OCI-LY7 (cell line): ENCODE results near the gene ZNF850. TPM values are rescaled to one million over a fixed set of nuclear protein-coding genes. Genes with fewer than 3 reads are reported as not detected.

Experiments
- Bru-seq: library from RNA; stranded (reverse); fragments of 400-500 nt; gene quantifications from one replicate; lab custom pipeline; 2021; lab: Mats Ljungman, UMichigan
- BruChase-seq, 2 experiments: library from RNA; stranded (reverse); fragments of 400-500 nt; gene quantifications; one replicate each; lab custom pipeline; 2021; lab: Mats Ljungman, UMichigan
- BruUV-seq: library from RNA; stranded (reverse); fragments of 400-500 nt; replicated peaks from 2 replicates; lab custom pipeline; 2021; lab: Mats Ljungman, UMichigan
- CTCF ChIA-PET: fragments of 300-600 bp; sonication (Branson Sonifier 250); formaldehyde crosslinking; loops from one replicate; lab custom pipeline; 2022; ENCODE audit warnings: antibody characterized with exemption; ENCODE audit not compliant: unreplicated experiment; lab: Charles Lee
- POLR2A ChIA-PET: fragments of 300-600 bp; sonication (Branson Sonifier 250); formaldehyde crosslinking; loops from one replicate; lab custom pipeline; 2022; ENCODE audit warnings: antibody characterized with exemption; lab: Charles Lee
- DNase-seq: peaks from one replicate; pipeline ENCODE4 v3.0.0-alpha.2; 2015; ENCODE audit warnings: low spot score
- H2AFZ ChIP-seq: fragments of 200-600 bp; sonication (generic), shearing (Covaris generic); 2 replicates; pipeline ENCODE4 v1.6.1; 2014; ENCODE audit warnings: mild to moderate bottlenecking, antibody characterized with exemption, low read length, moderate library complexity
- H3K27ac ChIP-seq: fragments of 200-600 bp; sonication (generic); 2 replicates; pipeline ENCODE4 v1.5.1; 2014; ENCODE audit warnings: mixed run types, low read depth, mild to moderate bottlenecking, moderate library complexity, low read length, inconsistent platforms; ENCODE audit not compliant: poor library complexity, severe bottlenecking
- H3K36me3 ChIP-seq: fragments of 200-600 bp; sonication (generic); 2 replicates; pipeline ENCODE4 v1.6.1; 2014; ENCODE audit warnings: mild to moderate bottlenecking, antibody characterized with exemption, low read length, moderate library complexity, mixed read lengths; ENCODE audit not compliant: insufficient read depth
- H3K4me1 ChIP-seq: fragments of 200-600 bp; sonication (generic); 2 replicates; pipeline ENCODE4 v1.5.1; 2014; ENCODE audit warnings: mild to moderate bottlenecking, low read length; ENCODE audit not compliant: insufficient read depth, poor library complexity, severe bottlenecking
- H3K4me2 ChIP-seq: fragments of 200-600 bp; sonication (generic); 2 replicates; pipeline ENCODE4 v1.6.1; 2014; ENCODE audit warnings: mild to moderate bottlenecking, low read length
- H3K4me3 ChIP-seq: fragments of 200-600 bp; sonication (generic); 2 replicates; pipeline ENCODE4 v1.5.1; 2014; ENCODE audit warnings: mild to moderate bottlenecking, low read depth, low read length; ENCODE audit not compliant: poor library complexity, severe bottlenecking
- H3K79me2 ChIP-seq: fragments of 200-600 bp; sonication (generic); 2 replicates; pipeline ENCODE4 v1.6.1; 2016; ENCODE audit warnings: low read depth, mild to moderate bottlenecking, low read length, moderate library complexity, mixed read lengths; ENCODE audit not compliant: insufficient read depth
- H3K9me2 ChIP-seq: fragments of 200-600 bp; sonication (generic); 2 replicates; pipeline ENCODE4 v1.6.1; 2016; ENCODE audit warnings: mild to moderate bottlenecking, low read length, mixed read lengths; ENCODE audit not compliant: insufficient read depth
- H3K9me3 ChIP-seq: fragments of 200-600 bp; sonication (generic); 2 replicates; pipeline ENCODE4 v1.6.1; 2014; ENCODE audit warnings: mild to moderate bottlenecking, mixed run types, low read length, mixed read lengths
- H4K20me1 ChIP-seq: fragments of 200-600 bp; sonication (generic); 2 replicates; pipeline ENCODE4 v1.6.1; 2014; ENCODE audit warnings: mild to moderate bottlenecking, antibody characterized with exemption, low read length, moderate library complexity, mixed read lengths; ENCODE audit not compliant: insufficient read depth
- CTCF ChIP-seq: fragments of 200-600 bp; sonication (generic); conservative IDR thresholded peaks from 2 replicates; pipeline ENCODE4 v1.5.1; 2014; ENCODE audit warnings: mild to moderate bottlenecking, antibody characterized with exemption, low read length, moderate library complexity, mixed read lengths
- EZH2phosphoT487 ChIP-seq: fragments of 200-600 bp; sonication (generic); IDR thresholded peaks from 2 replicates; pipeline ENCODE4 v1.6.1; 2018; ENCODE audit warnings: low read depth, borderline replicate concordance, mild to moderate bottlenecking, mixed run types, antibody characterized with exemption, low read length, moderate library complexity, mixed read lengths
- intact Hi-C: fragments of 100-400 bp; cut with micrococcal nuclease; formaldehyde crosslinking; loops from one replicate; pipeline ENCODE4 v1.10.0; 2022; ENCODE audit not compliant: unreplicated experiment
- long read RNA-seq: library from polyadenylated mRNA; stranded (forward); transcript quantifications from one replicate; pipeline ENCODE4 v2.0.0, GENCODE V29; 2022
- total RNA-seq, 2 experiments: library from RNA; depleted of rRNA in 1 of 2; stranded (reverse); fragments of >200 nt in 1 of 2; shearing (Covaris generic) in 1 of 2; gene quantifications; 2 replicates each; pipeline ENCODE4 v1.2.3, GENCODE V29; 2014 to 2022

Gene ZNF850
- total RNA-seq (2014; rRNA removed; shearing (Covaris generic)) (3.1 and 10.6 TPM in 2 replicates), total RNA-seq (2022) (8.4 and 9.5 TPM in 2 replicates), Bru-seq, nascent RNA (percentile 58 among the genes with signal in this experiment), BruChase-seq, experiment 1, labeled RNA remaining after a 6-hour chase (percentile 55 among the genes with signal in this experiment), BruChase-seq, experiment 2, labeled RNA remaining after a 2-hour chase (percentile 60 among the genes with signal in this experiment)
- long read RNA-seq, partial matches to known transcripts = 0 of 2 reads
- long read RNA-seq, other reads (novel, unspliced or antisense) = 2 of 2 reads

GRCh38 chr19:36772311-36773222, at the start of gene ZNF850:
TSS of gene ZNF850 (minus strand) at chr19:36772807. CDS start at chr19:36762606, 10,201 bp downstream.
- BruUV-seq = TSS peak; percentile 76
- Histone ChIP-seq H2AFZ (peak within 1 kb of the TSS; percentile 97), H3K4me1 (peaks cover 10% of the 10 kb centered on the region), H3K36me3 (peaks cover 28% of the 10 kb centered on the region), H4K20me1 (no peaks in the 10 kb centered on the region), H3K4me2 (peak within 1 kb of the TSS; percentile 67), H3K9me3 (peaks cover 31% of the 10 kb centered on the region; the same call in 1 of the 2 replicates), H3K27ac (peak within 1 kb of the TSS; percentile 47), H3K79me2 (peaks cover 5% of the 10 kb centered on the region; the same call in 1 of the 2 replicates), H3K4me3 (peak within 1 kb of the TSS; percentile 73), H3K9me2 (no peaks in the 10 kb centered on the region)
- DNase-seq = peak; percentile 98
- ChIA-PET POLR2A (no interaction called here), CTCF (no interaction called here)
- intact Hi-C loops = loop anchor here (2.0 to 5.0 kb wide), 2 partner anchors 86 to 305 kb away; partner anchors contain the start of genes ZNF420 and ZNF567
- TF ChIP-seq CTCF (no peak), EZH2phosphoT487 (no peak)

GRCh38 chr19:36821758-36822157, 49.2 kb upstream of the ZNF850 start:
- CTCF ChIA-PET = no interaction called here

More at GRCh38 chr19:36821758-36822157, 49.2 kb upstream of the ZNF850 start:
- BruUV-seq = no TSS peak
- H3K4me1 ChIP-seq = no peaks in the 10 kb centered on the region
- no peaks in the 10 kb centered on the region for H3K9me2 ChIP-seq
- no peak overlapping the region for H3K4me2 ChIP-seq
- no peaks in the 10 kb centered on the region for H4K20me1 ChIP-seq
- H3K79me2 ChIP-seq = no peaks in the 10 kb centered on the region
- POLR2A ChIA-PET = no interaction called here
- H3K36me3 ChIP-seq = no peaks in the 10 kb centered on the region; the same call in 1 of the 2 replicates
- H2AFZ ChIP-seq = no peak overlapping the region
- TF ChIP-seq CTCF = no peak
- TF ChIP-seq EZH2phosphoT487 = no peak
- H3K4me3 ChIP-seq = no peak overlapping the region
- H3K9me3 ChIP-seq = peaks cover 49% of the 10 kb centered on the region
- no peak overlapping the region for H3K27ac ChIP-seq
- no peak for DNase-seq
- intact Hi-C loops = no loop called here
